ENCODE results near the gene PPM1E. TPM values are rescaled to one million over a fixed set of nuclear protein-coding genes. Genes with fewer than 3 reads are reported as not detected.

PPM1E gene
- total RNA-seq, 2 donors from 2014 or later, result not detected

DNA sequence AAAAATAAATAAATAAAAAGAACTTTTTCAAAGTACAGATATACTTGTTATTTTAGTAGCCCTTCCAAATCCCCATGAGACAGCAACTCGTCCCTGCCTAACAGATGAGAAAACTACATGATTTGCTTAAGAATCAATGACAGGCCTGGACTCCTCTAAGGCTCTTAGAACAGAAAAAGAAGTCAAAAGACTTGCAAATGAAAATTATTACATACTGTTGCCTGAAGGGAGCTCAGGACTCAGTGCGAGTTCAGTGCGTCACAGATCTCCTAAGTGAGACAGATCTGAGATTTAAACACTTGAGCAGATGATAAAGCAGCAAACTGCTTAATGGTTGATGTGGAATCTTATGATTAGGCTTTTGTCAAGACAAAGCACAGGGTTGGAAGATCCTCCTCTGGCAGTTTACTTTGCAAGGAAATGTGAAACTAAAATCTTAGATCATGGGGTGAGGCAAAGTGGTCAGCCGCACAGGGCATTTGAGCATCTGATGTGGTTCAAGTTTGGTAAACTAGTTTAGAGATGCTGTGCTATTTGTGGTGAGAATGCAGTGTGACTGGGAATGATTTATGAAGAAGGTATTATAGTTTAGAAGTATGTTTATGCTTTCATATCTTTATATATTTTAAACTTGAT, 212.9 kb downstream of the PPM1E start:
- no peak for ATAC-seq (ENCODE audit: insufficient number of reproducible peaks, low FRiP score, low read depth)
- no peak for DNase-seq (ENCODE audit: low spot score)
- no peaks in the 10 kb centered on the region for H3K9me3 ChIP-seq
- H3K27me3 ChIP-seq (replicated peaks; ENCODE audit: insufficient read depth), result no peaks in the 10 kb centered on the region
- no peak for TF ChIP-seq CTCF (IDR thresholded peaks at IDR 0.05)
- no peak overlapping the region for H3K4me3 ChIP-seq
- H3K4me1 ChIP-seq (ENCODE audit: control insufficient read depth in 1 of 2, low read depth in 2 of 2), result no peaks in the 10 kb centered on the region
- H3K36me3 ChIP-seq, result no peaks in the 10 kb centered on the region
- no peak overlapping the region for H3K27ac ChIP-seq

DNA sequence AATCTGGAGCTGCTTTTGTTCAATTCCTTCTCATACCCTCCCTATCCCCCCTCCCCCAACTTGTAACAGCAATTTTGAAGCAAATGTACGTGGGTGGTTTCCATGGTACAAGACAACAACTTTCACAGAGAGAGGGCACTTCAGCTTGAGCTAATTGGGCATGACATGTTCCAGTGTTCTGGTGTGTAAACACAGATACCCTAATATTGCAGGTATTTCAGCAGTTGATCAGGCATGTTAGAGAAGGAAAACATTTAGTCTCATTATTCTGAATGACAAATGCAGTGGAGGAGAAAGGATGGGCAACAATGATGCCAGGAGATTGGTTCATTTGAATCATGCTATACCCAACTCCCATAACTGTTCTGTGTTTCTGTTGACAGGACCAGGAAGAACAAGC, 213.5 kb downstream of the PPM1E start:
- H3K4me1 ChIP-seq (ENCODE audit: control insufficient read depth in 1 of 2, low read depth in 2 of 2), result no peaks in the 10 kb centered on the region
- H3K36me3 ChIP-seq, result no peaks in the 10 kb centered on the region
- no peak overlapping the region for H3K4me3 ChIP-seq
- ATAC-seq (ENCODE audit: insufficient number of reproducible peaks, low FRiP score, low read depth), result no peak
- H3K9me3 ChIP-seq, result no peaks in the 10 kb centered on the region
- no peak for TF ChIP-seq CTCF (IDR thresholded peaks at IDR 0.05)
- no peak for DNase-seq (ENCODE audit: low spot score)
- no peak overlapping the region for H3K27ac ChIP-seq
- no peaks in the 10 kb centered on the region for H3K27me3 ChIP-seq (replicated peaks; ENCODE audit: insufficient read depth)

DNA sequence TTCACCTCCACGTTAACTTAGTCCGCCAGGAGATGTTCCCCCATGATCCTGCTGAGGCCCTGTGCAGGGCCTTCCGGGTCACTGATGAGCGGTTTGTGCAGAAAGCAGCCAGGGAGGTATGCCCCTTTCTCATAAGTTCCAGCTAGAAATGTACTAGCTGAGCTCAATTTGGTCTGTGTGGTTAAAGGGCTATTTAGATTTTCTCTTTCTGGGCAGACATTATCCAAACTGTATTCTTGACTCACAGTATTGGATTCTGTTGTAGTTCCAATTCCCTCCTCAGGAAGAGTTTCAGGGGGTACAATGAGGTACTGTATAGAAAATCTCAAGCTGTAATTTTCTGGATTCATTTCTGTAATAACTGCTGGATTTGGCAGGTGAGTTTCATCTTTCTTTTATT, 214.0 kb downstream of the PPM1E start:
- Histone ChIP-seq H3K27ac (no peak overlapping the region), H3K9me3 (no peaks in the 10 kb centered on the region), H3K4me1 (ENCODE audit: control insufficient read depth in 1 of 2, low read depth in 2 of 2) (no peaks in the 10 kb centered on the region), H3K27me3 (replicated peaks; ENCODE audit: insufficient read depth) (no peaks in the 10 kb centered on the region), H3K36me3 (no peaks in the 10 kb centered on the region), H3K4me3 (no peak overlapping the region)
- ATAC-seq (ENCODE audit: insufficient number of reproducible peaks, low FRiP score, low read depth), result no peak
- DNase-seq (ENCODE audit: low spot score), result no peak
- no peak for TF ChIP-seq CTCF (IDR thresholded peaks at IDR 0.05)

DNA sequence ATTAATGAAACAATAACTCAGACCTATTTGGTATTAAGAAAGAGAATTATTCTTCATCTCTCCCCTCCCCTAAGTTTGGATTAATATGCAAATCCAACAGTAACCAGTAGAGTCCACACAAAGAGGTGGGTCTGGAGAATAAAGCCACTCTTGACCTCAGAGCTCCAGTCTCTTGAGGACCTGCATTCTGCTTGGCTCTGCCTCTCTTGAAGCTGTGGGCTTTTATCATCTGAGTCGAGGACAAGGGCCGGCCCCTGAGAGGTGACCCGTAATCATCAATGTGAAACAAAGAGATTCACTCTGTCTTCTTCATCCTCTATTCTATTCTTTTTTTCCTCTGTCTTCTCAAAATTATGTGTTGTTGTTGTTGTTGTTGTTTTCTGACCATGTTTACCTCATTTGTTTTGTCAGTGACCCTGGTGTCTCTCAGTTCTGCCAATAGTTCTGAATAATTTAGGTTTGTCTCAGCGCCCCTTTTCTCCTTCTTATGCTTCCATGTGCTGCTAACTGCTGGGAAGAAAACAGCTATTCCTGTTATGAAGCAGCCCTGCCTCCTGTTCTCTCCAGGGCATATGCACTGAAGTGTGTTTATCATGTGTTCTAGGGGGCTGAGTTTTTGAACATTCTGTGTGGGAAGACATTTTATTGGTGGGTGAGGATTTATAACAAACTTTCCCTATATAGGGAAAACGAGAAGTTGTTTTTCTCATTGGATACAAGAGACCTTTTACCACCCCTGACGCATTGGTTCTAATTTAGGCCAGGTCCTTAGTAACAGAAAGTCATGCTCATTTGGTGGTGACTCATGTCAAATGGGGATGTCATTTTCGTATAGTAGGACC, 215.2 kb downstream of the PPM1E start:
- Histone ChIP-seq H3K4me1 (ENCODE audit: control insufficient read depth in 1 of 2, low read depth in 2 of 2) (no peaks in the 10 kb centered on the region), H3K9me3 (no peaks in the 10 kb centered on the region), H3K27ac (no peak overlapping the region), H3K4me3 (no peak overlapping the region), H3K36me3 (no peaks in the 10 kb centered on the region), H3K27me3 (replicated peaks; ENCODE audit: insufficient read depth) (no peaks in the 10 kb centered on the region)
- DNase-seq (ENCODE audit: low spot score) (no peak), ATAC-seq (ENCODE audit: insufficient number of reproducible peaks, low FRiP score, low read depth) (no peak)
- TF ChIP-seq CTCF (IDR thresholded peaks at IDR 0.05), result no peak

DNA sequence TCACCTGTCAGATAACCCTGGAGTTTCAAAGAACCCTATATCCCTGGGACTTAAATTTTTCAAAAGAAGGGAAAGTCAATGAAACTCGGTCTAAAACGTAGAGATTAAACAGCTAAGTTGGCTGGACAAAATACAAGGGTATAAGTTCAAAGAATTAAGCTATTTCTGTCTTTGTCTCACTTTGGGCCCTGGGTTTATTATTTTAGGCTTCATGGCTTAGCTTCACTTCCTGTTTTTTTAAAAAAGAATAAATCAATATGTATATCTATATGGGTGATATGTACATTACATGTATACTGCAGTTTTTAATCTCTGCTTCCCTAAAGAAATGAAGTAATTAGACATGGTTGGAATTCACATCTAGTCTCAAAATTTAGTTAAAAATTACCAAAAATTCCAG, 218.7 kb downstream of the PPM1E start:
- Histone ChIP-seq H3K27ac (no peak overlapping the region), H3K9me3 (no peaks in the 10 kb centered on the region), H3K4me3 (no peak overlapping the region), H3K36me3 (no peaks in the 10 kb centered on the region), H3K4me1 (ENCODE audit: control insufficient read depth in 1 of 2, low read depth in 2 of 2) (no peaks in the 10 kb centered on the region), H3K27me3 (replicated peaks; ENCODE audit: insufficient read depth) (no peaks in the 10 kb centered on the region)
- TF ChIP-seq CTCF (IDR thresholded peaks at IDR 0.05), result no peak
- ATAC-seq (ENCODE audit: insufficient number of reproducible peaks, low FRiP score, low read depth) (no peak), DNase-seq (ENCODE audit: low spot score) (no peak)
